WTC11 (cell line): Measurements from ENCODE around the gene MGARP. TPM values are rescaled to one million over a fixed set of nuclear protein-coding genes. Genes with fewer than 3 reads are reported as not detected.

Experiments used
- ATAC-seq: fragments of 200-7000 bp; cut with Tn5 transposase; 2 replicates; pipeline ENCODE4 v1.10.0; 2021; ENCODE audit warnings: mild to moderate bottlenecking, moderate library complexity
- CTCF ChIA-PET: fragments of 300-600 bp; sonication (Branson Sonifier 250); formaldehyde crosslinking; loops from one replicate; lab custom pipeline; 2021; ENCODE audit warnings: antibody characterized with exemption; lab: Charles Lee
- POLR2A ChIA-PET: fragments of 350-600 bp; sonication (Branson Sonifier 250); formaldehyde crosslinking; loops from one replicate; lab custom pipeline; 2021; ENCODE audit warnings: antibody characterized with exemption; lab: Charles Lee
- DNase-seq: peaks from one replicate; pipeline ENCODE4 v3.0.0; 2021; ENCODE audit warnings: low spot score
- H3K27ac Mint-ChIP-seq: 2 replicates; pipeline ENCODE4 v1.8.0; 2021; ENCODE audit warnings: mixed read lengths
- H3K27me3 Mint-ChIP-seq: 2 replicates; pipeline ENCODE4 v1.8.0; 2021; ENCODE audit warnings: low read depth, mild to moderate bottlenecking, moderate library complexity, mixed read lengths
- H3K36me3 Mint-ChIP-seq: 2 replicates; pipeline ENCODE4 v1.8.0; 2021; ENCODE audit warnings: mixed read lengths
- H3K4me1 Mint-ChIP-seq: 2 replicates; pipeline ENCODE4 v1.8.0; 2022; ENCODE audit warnings: mixed read lengths
- H3K4me3 Mint-ChIP-seq: 2 replicates; pipeline ENCODE4 v1.8.0; 2021; ENCODE audit warnings: mild to moderate bottlenecking, moderate library complexity, mixed read lengths
- H3K9me3 Mint-ChIP-seq: 2 replicates; pipeline ENCODE4 v1.8.0; 2021; ENCODE audit warnings: mixed read lengths
- ELF4 ChIP-seq: sonication (generic); formaldehyde crosslinking; IDR thresholded peaks from 2 replicates; pipeline ENCODE4 v1.8.1; 2022; ENCODE audit warnings: low read depth, mild to moderate bottlenecking, moderate library complexity, missing genetic modification reagents
- ESRRA ChIP-seq: sonication (generic); formaldehyde crosslinking; IDR thresholded peaks from 2 replicates; pipeline ENCODE4 v1.8.1; 2022; ENCODE audit warnings: mild to moderate bottlenecking, missing genetic modification reagents, borderline replicate concordance
- FOXK1 ChIP-seq: sonication (generic); formaldehyde crosslinking; IDR thresholded peaks from 2 replicates; pipeline ENCODE4 v1.8.0; 2022; ENCODE audit warnings: mild to moderate bottlenecking, moderate library complexity, missing genetic modification reagents
- FOXP4 ChIP-seq: sonication (generic); formaldehyde crosslinking; IDR thresholded peaks from 2 replicates; pipeline ENCODE4 v1.8.0; 2022; ENCODE audit warnings: mild to moderate bottlenecking, missing genetic modification reagents
- HMGXB4 ChIP-seq: sonication (generic); formaldehyde crosslinking; IDR thresholded peaks from 2 replicates; pipeline ENCODE4 v1.8.1; 2023; ENCODE audit warnings: mild to moderate bottlenecking, moderate library complexity, missing genetic modification reagents
- KAT7 ChIP-seq: sonication (generic); formaldehyde crosslinking; IDR thresholded peaks from 2 replicates; pipeline ENCODE4 v1.8.1; 2023; ENCODE audit warnings: missing genetic modification reagents, mild to moderate bottlenecking, borderline replicate concordance
- PRDM15 ChIP-seq: sonication (generic); formaldehyde crosslinking; IDR thresholded peaks from 2 replicates; pipeline ENCODE4 v1.8.0; 2022; ENCODE audit warnings: missing genetic modification reagents
- PRRX2 ChIP-seq: fragments of 250-450 bp; sonication (Bioruptor Pico); IDR thresholded peaks from 2 replicates; pipeline ENCODE4 v1.8.0; 2021; ENCODE audit warnings: mild to moderate bottlenecking
- USF2 ChIP-seq: sonication (generic); formaldehyde crosslinking; IDR thresholded peaks from 2 replicates; pipeline ENCODE4 v1.8.1; 2023; ENCODE audit warnings: mild to moderate bottlenecking, missing genetic modification reagents, moderate library complexity
- ZBTB43 ChIP-seq: sonication (generic); formaldehyde crosslinking; IDR thresholded peaks from 2 replicates; pipeline ENCODE4 v1.8.1; 2023; ENCODE audit warnings: mild to moderate bottlenecking, missing genetic modification reagents
- ZNF263 ChIP-seq: sonication (generic); formaldehyde crosslinking; IDR thresholded peaks from 2 replicates; pipeline ENCODE4 v1.8.1; 2022; ENCODE audit warnings: low read depth, mild to moderate bottlenecking, moderate library complexity, missing genetic modification reagents
- ZNF317 ChIP-seq: sonication (generic); formaldehyde crosslinking; IDR thresholded peaks from 2 replicates; pipeline ENCODE4 v1.8.1; 2023; ENCODE audit warnings: low read depth, mild to moderate bottlenecking, moderate library complexity, missing genetic modification reagents, borderline replicate concordance
- ZNF423 ChIP-seq: fragments of 250-450 bp; sonication (Bioruptor Pico); IDR thresholded peaks from 2 replicates; pipeline ENCODE4 v2.1.2; 2022; ENCODE audit warnings: mild to moderate bottlenecking, moderate library complexity
- ZNF425 ChIP-seq: fragments of 250-450 bp; sonication (Bioruptor Pico); conservative IDR thresholded peaks from 2 replicates; pipeline ENCODE4 v1.9.0; 2021; ENCODE audit warnings: mild to moderate bottlenecking
- ZNF532 ChIP-seq: fragments of 250-450 bp; sonication (Bioruptor Pico); IDR thresholded peaks from 2 replicates; pipeline ENCODE4 v1.9.0; 2021; ENCODE audit warnings: mild to moderate bottlenecking, borderline replicate concordance
- ZNF671 ChIP-seq: fragments of 250-450 bp; sonication (Bioruptor Pico); IDR thresholded peaks from 2 replicates; pipeline ENCODE4 v1.8.0; 2021; ENCODE audit warnings: mild to moderate bottlenecking
- total RNA-seq: library from RNA; stranded (reverse); gene quantifications from 3 replicates; pipeline ENCODE4 v1.2.3, GENCODE V29; 2021

Gene MGARP
- total RNA-seq, 1 experiment from 2014 or later = 4.6 TPM

- ChIA-PET POLR2A (no interaction called here), CTCF (interaction anchor here (1.1 kb wide), 1 partner anchor 12 kb away, joined by 4 read pairs; no protein-coding TSS in a partner anchor)
- TF ChIP-seq FOXP4 (CRISPR knock-in tag) (no peak), ZNF317 (CRISPR knock-in tag) (no peak), FOXK1 (no peak), ZNF263 (no peak), ZNF532 (CRISPR knock-in tag) (no peak), PRRX2 (CRISPR knock-in tag) (no peak), ZNF423 (CRISPR knock-in tag) (no peak), ELF4 (CRISPR knock-in tag) (no peak), ESRRA (CRISPR knock-in tag) (no peak), USF2 (CRISPR knock-in tag) (no peak), ZBTB43 (CRISPR knock-in tag) (no peak), KAT7 (no peak), ZNF671 (CRISPR knock-in tag) (no peak), ZNF425 (no peak), HMGXB4 (CRISPR knock-in tag) (no peak), PRDM15 (CRISPR knock-in tag) (no peak)
- TF ChIP-seq, all 79 proteins: peak for 0
- H3K9me3 Mint-ChIP-seq = no peaks in the 10 kb centered on the region
- no peaks in the 10 kb centered on the region for H3K36me3 Mint-ChIP-seq
- H3K4me1 Mint-ChIP-seq = peaks cover 20% of the 10 kb centered on the region
- DNase-seq (no peak), ATAC-seq (no peak)
- H3K4me3 Mint-ChIP-seq = no peak overlapping the region
- no peak overlapping the region; the same call in 1 of the 2 replicates for H3K27ac Mint-ChIP-seq
- no peaks in the 10 kb centered on the region for H3K27me3 Mint-ChIP-seq
Observed at GRCh38 chr4:139265654-139266053, 14.4 kb downstream of the MGARP start.
